K562 (cell line): Measurements from ENCODE around the gene TMEM129. TPM values are rescaled to one million over a fixed set of nuclear protein-coding genes. Genes with fewer than 3 reads are reported as not detected.

Experiments used
- CBFA2T2 ChIP-seq: fragments of 450-650 bp; conservative IDR thresholded peaks from 2 replicates; pipeline ENCODE4 v1.6.1; 2017; ENCODE audit warnings: mild to moderate bottlenecking
- FOXM1 ChIP-seq, 2 experiments: fragments of 450-650 bp in 1 of 2; sonication (generic) in 1 of 2; formaldehyde crosslinking in 1 of 2; IDR thresholded peaks; 2 replicates each; pipeline versions ENCODE4 v1.6.1 to v1.9.0; 2017 to 2022; ENCODE audit warnings: low read depth in 2 of 2, mild to moderate bottlenecking in 2 of 2, missing genetic modification reagents in 1 of 2, moderate library complexity in 1 of 2
- MEF2D ChIP-seq: conservative IDR thresholded peaks from 2 replicates; pipeline ENCODE4 v1.6.1; 2016; ENCODE audit warnings: low read depth, missing genetic modification characterization, missing compliant biosample characterization
- NCOR1 ChIP-seq: fragments of 450-650 bp; IDR thresholded peaks from 2 replicates; pipeline ENCODE4 v1.6.1; 2016; ENCODE audit warnings: mild to moderate bottlenecking, moderate library complexity
- STAG1 ChIP-seq: sonication (generic); formaldehyde crosslinking; IDR thresholded peaks from 2 replicates; pipeline ENCODE4 v1.5.0; 2020; ENCODE audit warnings: missing genetic modification reagents, borderline replicate concordance
- SUPT5H ChIP-seq: fragments of 450-650 bp; IDR thresholded peaks from 2 replicates; pipeline ENCODE4 v1.6.1; 2016
- U2AF1 ChIP-seq: fragments of 200-400 bp; formaldehyde crosslinking; optimal IDR thresholded peaks from 2 replicates; pipeline ENCODE3; 2017; ENCODE audit warnings: mild to moderate bottlenecking, low read depth, low read length, moderate library complexity
- XRCC4 ChIP-seq: IDR thresholded peaks from one replicate; pipeline ENCODE4 v1.6.1; 2011; ENCODE audit not compliant: insufficient read depth, insufficient read length; ENCODE audit errors: extremely low read depth
- ZNF274 ChIP-seq: IDR thresholded peaks from 2 replicates; pipeline ENCODE4 v1.6.1; 2011; ENCODE audit warnings: low read depth, mild to moderate bottlenecking, low read length, moderate library complexity, borderline replicate concordance
- ZNF668 ChIP-seq: fragments of 250-450 bp; sonication (Bioruptor Pico); IDR thresholded peaks from 2 replicates; pipeline ENCODE4 v1.8.0; 2022; ENCODE audit warnings: mild to moderate bottlenecking, inconsistent platforms
- ZNF766 ChIP-seq: fragments of 200-800 bp; sonication (Bioruptor generic); conservative IDR thresholded peaks from 2 replicates; pipeline ENCODE4 v1.6.1; 2016; ENCODE audit warnings: missing genetic modification characterization, missing compliant biosample characterization
- polyA plus RNA-seq, 8 experiments: library from polyadenylated mRNA; depleted of rRNA in 4 of 8; stranded (reverse) in 5 of 8; unstranded in 3 of 8; fragments of >200 nt; fragmentation: Nextera tagmentation in 2 of 8; fragmentation: Illumina TruSeq in 1 of 8; extraction: Ambion mirVana in 2 of 8; extraction: Trizol in 1 of 8; gene quantifications; 2 replicates each; pipeline versions ENCODE4 v1.2.1 to v1.2.3, GENCODE V29; 2011 to 2014; ENCODE audit warnings: inconsistent platforms in 1 of 8, missing spikeins in 1 of 8
- total RNA-seq, 7 experiments: library from RNA; depleted of rRNA in 6 of 7; stranded (reverse); fragments of >200 nt in 6 of 7; fragmentation: Illumina TruSeq in 2 of 7; extraction: Trizol in 2 of 7; gene quantifications; 2 replicates each; pipeline versions ENCODE4 v1.2.1 to v1.2.3, GENCODE V29; 2011 to 2021; ENCODE audit warnings: low replicate concordance in 1 of 7
- TF ChIP-seq, protein P1 (sequence below): fragments of 450-650 bp; IDR thresholded peaks from 2 replicates; pipeline ENCODE4 v1.6.1; 2016; ENCODE audit warnings: low read depth
- TF ChIP-seq, protein P2 (sequence below): fragments of 450-650 bp; IDR thresholded peaks from 2 replicates; pipeline ENCODE4 v1.6.1; 2016; ENCODE audit warnings: borderline replicate concordance
- TF ChIP-seq, protein P3 (sequence below), 2 experiments: fragments of 450-650 bp in 1 of 2; IDR thresholded peaks; 2 replicates each; pipeline ENCODE4 v1.6.1; 2011 to 2017; ENCODE audit warnings: low read depth in 2 of 2, antibody characterized with exemption in 1 of 2, borderline replicate concordance in 1 of 2, low read length in 1 of 2, mild to moderate bottlenecking in 1 of 2, mixed read lengths in 1 of 2; ENCODE audit not compliant: control insufficient read depth in 1 of 2

Gene TMEM129
- total and polyA plus RNA-seq, 9 of the 15 experiments (the other 6 are each of a cell fraction or from before 2014, with no cell fraction given), result 0.34 to 47.2 (median 18.8) TPM

DNA sequence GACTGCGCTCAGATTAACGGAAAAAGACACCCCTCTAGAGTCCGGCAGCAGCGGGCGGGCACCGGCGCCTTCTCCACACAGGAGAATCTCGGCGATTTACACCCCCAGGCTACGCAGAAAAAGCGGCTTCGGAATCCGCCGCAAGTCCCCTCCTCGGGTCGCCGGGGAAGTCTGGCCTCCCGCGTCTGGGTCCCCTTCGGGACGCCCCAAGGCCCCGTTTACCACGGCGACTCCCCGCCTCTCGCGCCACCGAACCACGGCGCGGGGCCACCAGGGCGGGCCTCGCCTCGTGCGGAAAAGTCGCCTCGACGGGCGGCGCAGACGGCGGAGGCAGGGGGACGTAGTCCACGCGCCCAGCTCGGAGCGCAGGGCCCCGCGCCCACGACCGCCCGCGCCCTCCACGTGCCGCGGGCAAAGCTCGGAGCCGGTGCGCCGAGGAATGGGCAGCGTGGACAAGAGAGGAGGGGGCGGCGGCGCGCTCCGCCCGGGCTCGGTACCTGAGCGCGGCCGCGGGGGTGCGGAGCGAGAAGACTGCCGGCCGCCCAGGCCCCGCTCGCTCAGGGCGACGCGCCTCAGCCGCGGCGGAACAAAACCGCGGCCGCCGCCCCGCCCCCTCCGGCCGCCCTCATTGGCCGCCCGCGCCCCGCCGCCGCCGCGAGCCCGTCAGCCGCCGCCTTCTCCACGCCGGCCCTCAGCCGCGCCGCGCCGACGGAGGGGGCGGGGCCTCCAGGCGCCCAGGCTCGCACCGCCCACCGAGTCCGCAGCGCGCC is 37.2 kb downstream of the TMEM129 start, which contains the start of gene FAM53A (continued):
- TF ChIP-seq, protein P1, sequence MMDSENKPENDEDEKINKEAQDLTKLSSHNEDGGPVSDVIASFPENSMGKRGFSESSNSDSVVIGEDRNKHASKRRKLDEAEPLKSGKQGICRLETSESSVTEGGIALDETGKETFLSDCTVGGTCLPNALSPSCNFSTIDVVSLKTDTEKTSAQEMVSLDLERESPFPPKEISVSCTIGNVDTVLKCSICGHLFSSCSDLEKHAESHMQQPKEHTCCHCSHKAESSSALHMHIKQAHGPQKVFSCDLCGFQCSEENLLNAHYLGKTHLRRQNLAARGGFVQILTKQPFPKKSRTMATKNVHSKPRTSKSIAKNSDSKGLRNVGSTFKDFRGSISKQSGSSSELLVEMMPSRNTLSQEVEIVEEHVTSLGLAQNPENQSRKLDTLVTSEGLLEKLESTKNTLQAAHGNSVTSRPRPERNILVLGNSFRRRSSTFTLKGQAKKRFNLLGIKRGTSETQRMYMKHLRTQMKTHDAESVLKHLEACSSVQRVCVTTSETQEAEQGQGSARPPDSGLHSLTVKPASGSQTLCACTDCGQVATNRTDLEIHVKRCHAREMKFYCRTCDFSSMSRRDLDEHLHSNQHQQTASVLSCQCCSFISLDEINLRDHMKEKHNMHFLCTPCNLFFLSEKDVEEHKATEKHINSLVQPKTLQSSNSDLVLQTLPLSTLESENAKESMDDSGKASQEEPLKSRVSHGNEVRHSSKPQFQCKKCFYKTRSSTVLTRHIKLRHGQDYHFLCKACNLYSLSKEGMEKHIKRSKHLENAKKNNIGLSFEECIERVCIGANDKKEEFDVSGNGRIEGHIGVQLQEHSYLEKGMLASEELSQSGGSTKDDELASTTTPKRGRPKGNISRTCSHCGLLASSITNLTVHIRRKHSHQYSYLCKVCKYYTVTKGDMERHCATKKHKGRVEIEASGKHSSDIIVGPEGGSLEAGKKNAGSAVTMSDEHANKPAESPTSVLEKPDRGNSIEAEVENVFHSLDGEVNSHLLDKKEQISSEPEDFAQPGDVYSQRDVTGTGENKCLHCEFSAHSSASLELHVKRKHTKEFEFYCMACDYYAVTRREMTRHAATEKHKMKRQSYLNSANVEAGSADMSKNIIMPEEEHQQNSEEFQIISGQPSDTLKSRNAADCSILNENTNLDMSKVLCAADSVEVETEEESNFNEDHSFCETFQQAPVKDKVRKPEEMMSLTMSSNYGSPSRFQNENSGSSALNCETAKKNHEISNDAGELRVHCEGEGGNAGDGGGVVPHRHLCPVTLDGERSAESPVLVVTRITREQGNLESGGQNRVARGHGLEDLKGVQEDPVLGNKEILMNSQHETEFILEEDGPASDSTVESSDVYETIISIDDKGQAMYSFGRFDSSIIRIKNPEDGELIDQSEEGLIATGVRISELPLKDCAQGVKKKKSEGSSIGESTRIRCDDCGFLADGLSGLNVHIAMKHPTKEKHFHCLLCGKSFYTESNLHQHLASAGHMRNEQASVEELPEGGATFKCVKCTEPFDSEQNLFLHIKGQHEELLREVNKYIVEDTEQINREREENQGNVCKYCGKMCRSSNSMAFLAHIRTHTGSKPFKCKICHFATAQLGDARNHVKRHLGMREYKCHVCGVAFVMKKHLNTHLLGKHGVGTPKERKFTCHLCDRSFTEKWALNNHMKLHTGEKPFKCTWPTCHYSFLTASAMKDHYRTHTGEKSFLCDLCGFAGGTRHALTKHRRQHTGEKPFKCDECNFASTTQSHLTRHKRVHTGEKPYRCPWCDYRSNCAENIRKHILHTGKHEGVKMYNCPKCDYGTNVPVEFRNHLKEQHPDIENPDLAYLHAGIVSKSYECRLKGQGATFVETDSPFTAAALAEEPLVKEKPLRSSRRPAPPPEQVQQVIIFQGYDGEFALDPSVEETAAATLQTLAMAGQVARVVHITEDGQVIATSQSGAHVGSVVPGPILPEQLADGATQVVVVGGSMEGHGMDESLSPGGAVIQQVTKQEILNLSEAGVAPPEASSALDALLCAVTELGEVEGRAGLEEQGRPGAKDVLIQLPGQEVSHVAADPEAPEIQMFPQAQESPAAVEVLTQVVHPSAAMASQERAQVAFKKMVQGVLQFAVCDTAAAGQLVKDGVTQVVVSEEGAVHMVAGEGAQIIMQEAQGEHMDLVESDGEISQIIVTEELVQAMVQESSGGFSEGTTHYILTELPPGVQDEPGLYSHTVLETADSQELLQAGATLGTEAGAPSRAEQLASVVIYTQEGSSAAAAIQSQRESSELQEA, result no peak
- no peak for TF ChIP-seq CBFA2T2
- no peak for TF ChIP-seq SUPT5H
- no peak for TF ChIP-seq ZNF274
- no peak for TF ChIP-seq MEF2D
- no peak for TF ChIP-seq ZNF766
- no peak for TF ChIP-seq NCOR1
- TF ChIP-seq FOXM1 (IDR thresholded peaks at IDR 0.05; ENCODE audit: low read depth), result no peak
- no peak for TF ChIP-seq FOXM1 (CRISPR knock-in tag; IDR thresholded peaks at IDR 0.05; ENCODE audit: low read depth)
- no peak; the same call in 1 of the 2 replicates for TF ChIP-seq STAG1 (CRISPR knock-in tag)
- peak; percentile 84 for TF ChIP-seq U2AF1
- TF ChIP-seq, protein P2, sequence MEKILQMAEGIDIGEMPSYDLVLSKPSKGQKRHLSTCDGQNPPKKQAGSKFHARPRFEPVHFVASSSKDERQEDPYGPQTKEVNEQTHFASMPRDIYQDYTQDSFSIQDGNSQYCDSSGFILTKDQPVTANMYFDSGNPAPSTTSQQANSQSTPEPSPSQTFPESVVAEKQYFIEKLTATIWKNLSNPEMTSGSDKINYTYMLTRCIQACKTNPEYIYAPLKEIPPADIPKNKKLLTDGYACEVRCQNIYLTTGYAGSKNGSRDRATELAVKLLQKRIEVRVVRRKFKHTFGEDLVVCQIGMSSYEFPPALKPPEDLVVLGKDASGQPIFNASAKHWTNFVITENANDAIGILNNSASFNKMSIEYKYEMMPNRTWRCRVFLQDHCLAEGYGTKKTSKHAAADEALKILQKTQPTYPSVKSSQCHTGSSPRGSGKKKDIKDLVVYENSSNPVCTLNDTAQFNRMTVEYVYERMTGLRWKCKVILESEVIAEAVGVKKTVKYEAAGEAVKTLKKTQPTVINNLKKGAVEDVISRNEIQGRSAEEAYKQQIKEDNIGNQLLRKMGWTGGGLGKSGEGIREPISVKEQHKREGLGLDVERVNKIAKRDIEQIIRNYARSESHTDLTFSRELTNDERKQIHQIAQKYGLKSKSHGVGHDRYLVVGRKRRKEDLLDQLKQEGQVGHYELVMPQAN, result no peak
- no peak for TF ChIP-seq ZNF668 (CRISPR knock-in tag)
- TF ChIP-seq, protein P3, sequence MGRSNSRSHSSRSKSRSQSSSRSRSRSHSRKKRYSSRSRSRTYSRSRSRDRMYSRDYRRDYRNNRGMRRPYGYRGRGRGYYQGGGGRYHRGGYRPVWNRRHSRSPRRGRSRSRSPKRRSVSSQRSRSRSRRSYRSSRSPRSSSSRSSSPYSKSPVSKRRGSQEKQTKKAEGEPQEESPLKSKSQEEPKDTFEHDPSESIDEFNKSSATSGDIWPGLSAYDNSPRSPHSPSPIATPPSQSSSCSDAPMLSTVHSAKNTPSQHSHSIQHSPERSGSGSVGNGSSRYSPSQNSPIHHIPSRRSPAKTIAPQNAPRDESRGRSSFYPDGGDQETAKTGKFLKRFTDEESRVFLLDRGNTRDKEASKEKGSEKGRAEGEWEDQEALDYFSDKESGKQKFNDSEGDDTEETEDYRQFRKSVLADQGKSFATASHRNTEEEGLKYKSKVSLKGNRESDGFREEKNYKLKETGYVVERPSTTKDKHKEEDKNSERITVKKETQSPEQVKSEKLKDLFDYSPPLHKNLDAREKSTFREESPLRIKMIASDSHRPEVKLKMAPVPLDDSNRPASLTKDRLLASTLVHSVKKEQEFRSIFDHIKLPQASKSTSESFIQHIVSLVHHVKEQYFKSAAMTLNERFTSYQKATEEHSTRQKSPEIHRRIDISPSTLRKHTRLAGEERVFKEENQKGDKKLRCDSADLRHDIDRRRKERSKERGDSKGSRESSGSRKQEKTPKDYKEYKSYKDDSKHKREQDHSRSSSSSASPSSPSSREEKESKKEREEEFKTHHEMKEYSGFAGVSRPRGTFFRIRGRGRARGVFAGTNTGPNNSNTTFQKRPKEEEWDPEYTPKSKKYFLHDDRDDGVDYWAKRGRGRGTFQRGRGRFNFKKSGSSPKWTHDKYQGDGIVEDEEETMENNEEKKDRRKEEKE (IDR thresholded peaks at IDR 0.05; ENCODE audit: borderline replicate concordance in 1 of 2, control insufficient read depth in 1 of 2, low read depth in 2 of 2, low read length in 1 of 2), result no peak
- no peak for TF ChIP-seq XRCC4
